GM21526 (cell line): ENCODE data around the gene GUCA2B.

ENCODE experiments used
- ATAC-seq: cut with Tn5 transposase; IDR thresholded peaks from one replicate; pipeline ENCODE4 v1.9.1; 2021; ENCODE audit warnings: moderate library complexity; ENCODE audit not compliant: unreplicated experiment, low FRiP score

The GUCA2B gene

DNA sequence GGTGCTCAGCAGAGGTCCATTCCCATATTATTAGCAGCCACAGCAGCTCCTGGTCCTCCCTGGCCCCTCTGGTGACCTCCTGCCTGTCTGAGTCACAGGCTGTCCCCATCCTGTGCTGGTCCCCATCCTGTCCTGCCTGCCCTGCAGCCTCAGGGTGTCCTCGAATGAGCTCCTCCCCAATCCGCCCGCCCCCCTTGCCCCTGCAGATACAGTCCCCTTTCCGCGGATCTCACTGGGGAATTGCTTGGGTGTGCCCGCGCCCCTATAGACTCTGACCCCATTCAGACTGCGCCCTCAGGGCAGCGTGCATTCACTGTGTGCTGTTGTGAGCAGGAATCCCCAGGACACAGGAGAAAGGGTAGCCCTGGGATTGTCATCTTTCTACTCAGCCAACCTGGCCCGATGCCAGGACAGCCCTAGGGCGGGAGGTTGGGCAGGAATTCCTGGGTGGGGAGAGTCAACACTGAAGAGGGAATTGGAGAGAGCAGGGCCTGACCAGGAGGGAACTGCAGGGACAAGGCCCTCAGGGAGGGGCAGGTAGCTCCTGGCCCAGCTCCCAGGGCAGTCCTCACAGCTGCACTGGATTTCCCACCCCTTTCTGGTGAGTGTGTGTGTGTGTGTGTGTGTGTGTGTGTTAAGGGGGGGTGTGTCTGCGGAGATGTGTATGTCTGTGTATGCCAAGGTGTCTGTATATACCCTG lies 12.5 kb downstream of the GUCA2B start:
- no peak for ATAC-seq

- no peak for ATAC-seq
These were observed 14.6 kb downstream of the GUCA2B start for GRCh38 chr1:42167611-42168390.

DNA sequence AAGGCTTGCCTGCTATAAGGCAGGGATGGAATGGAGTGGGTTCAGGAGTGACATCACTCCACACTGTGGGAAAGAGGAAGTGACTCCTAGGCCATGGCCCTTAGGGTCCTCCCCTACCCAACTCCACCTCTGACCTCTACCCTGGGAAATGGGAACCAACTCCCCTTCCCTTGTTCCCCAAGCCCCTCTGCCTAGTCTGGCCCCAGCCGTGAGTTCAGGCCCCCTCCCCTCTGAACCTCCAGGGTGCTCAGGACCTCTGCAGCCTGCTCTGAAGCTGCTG lies 15.1 kb downstream of the GUCA2B start:
- no peak for ATAC-seq

- ATAC-seq: no peak
These were observed 15.6 kb downstream of the GUCA2B start for GRCh38 chr1:42168763-42169162.

DNA sequence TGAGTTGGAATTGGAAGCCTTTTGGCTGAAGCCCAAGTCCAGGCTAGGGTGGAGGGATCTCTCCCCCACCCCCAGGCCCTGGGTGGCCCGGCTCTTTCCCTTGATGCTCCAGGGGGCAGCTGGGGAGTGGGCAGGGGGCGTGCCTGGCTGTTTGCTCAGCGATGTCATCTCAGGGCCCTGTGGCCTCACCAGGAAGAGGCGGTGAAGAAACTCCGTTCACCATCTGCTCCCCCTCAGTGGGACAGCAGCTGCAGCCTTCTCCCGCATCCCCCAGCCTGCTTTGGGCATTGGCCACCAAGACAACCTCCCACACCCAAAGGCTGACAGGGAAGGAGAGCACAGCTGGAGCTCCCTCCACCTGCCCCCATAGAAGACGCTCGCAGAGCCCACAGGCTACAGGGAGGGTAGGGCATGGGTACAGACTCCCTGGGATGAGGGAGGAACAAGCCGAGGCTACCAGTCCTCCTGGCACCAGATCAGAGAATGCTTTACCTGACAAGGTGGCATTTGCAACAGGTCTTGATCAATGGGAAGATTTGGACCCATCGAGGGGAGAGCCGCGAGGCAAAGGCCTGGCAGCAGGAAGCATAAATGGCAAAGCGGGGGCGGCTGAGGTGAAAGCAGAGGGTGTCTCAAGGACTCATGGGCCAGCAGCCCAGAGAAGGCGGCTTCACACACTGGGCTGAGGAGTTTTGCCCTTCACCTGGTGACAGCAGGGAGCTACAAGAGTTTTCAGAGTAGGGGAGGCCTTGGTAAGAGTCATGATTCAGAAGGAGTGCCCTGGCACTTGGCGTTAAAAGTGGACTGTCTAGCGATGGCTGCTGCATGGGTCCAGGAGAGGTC lies 17.8 kb downstream of the GUCA2B start:
- ATAC-seq: no peak

- ATAC-seq: no peak
These were observed 18.6 kb downstream of the GUCA2B start for GRCh38 chr1:42171679-42172266.

DNA sequence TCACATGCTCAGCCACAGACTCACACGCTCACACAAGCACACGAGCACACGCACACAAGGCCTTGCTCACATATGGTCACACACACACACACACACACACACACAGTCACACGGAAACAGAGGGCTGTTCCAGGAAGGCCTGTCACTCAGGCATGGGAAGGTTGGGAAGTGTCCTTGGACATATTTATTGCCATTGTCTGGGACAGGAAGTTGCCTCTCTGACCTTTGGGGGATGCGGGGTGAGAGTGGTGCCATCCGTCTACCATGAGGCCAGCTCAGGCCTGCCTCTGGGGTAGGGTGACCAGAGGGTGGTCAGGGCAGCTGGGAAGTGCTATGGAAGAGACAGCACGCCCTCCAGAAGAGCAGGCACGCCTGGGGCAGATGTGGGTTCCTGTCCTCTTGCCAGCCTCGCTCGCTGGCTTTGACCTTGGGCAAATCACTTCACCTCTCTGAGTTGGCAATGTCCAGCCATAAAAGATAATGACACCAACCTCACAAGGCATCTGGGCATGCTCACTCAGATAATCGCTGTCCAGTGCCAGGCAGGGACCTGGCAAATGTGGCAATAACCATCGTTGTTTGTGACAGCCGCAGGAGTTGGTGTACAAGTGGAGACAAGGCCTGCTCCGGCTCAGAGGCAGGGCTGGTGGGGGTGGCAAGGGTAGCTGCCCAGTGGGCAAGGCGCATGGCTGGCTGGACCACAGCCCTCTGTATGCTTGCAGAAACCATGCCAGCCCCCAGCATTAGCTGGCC lies 19.3 kb downstream of the GUCA2B start:
- no peak for ATAC-seq

DNA sequence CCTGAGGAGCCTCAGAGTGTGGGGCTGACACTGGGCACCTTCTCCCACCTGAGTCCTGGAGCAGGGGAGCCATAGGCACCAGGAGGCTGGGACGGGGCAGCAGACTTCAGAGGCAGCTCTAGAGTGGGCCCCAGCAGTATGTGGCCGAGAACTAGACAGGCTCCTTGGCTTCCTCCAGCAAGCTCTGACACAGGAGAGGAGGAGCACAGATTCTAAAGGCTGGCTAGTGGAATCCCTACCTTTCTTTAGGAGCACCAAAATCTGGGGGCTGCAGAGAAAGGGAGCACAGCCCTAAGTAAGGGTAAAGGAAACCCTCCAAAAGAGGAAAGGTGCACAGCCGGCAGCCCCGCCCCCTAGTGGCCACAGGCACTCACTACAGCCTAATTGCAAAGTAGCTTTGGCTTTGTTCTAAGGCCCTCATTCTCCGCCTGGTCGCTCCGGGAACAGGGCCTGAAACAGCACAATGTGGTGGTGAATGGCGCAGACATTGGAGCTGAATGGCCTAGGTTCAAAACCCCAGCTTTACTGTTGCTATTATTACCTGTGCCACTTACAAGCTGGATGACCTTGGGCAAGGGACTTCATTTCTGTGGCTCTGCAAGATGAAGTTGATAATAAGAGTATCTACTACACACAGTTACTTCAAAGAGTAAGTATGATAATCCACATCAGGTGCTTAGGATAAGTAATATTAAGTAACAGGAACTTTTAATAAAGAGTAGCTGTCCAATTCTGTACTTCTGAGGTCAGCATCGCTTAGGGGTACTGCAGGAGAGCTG lies 20.1 kb downstream of the GUCA2B start:
- ATAC-seq: no peak

- no peak for ATAC-seq
These were observed 20.9 kb downstream of the GUCA2B start for GRCh38 chr1:42173961-42174735.

GRCh38 chr1:42175314-42176054 lies 22.3 kb downstream of the GUCA2B start:
- no peak for ATAC-seq

DNA sequence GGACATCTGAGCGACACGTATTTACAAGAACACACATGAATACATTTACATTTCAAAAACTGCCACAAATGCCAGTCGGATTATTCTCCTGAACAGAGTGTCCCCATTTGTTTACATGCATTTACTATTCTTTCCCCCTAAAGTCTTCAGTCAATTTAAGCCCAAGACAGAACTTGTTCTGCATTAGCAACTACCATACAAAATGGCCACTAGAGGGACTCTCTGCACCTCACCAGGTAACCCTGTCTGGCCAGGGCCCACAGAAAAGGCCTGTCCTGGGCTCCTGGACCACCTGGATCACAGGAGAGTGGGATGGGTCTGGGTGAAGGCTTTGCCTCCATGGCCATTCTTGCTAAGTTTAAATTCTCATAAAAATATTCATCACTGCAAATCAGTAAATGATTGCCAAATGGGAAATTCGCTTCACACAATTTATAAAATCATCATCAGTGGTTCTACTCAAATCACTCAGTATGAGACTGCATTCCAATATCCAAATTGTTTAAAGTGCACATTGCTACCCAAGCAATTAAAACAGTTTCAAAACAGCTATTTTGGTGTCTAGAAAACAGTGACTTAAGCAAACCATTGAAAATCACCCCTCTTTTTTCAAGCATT lies 23.8 kb downstream of the GUCA2B start:
- ATAC-seq: no peak

GRCh38 chr1:42177541-42177981 lies 24.4 kb downstream of the GUCA2B start:
- ATAC-seq: no peak

DNA sequence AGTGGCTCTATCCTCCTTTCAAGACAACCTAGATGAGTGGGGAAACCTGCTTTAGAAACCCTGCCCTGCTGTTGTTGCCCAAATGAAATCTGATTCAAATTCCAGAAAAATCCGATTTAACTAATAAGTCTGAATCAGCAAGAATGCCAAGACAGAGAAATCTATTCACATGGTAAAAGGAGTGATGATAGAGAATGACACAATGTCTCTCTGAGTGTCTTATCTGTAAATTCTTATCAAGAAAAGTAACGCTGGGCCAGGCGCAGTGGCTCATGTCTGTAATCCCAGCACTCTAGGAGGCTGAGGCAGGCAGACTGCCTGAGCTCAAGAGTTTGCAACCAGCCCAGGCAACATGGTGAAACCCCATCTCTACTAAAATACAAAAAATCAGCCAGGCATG lies 25.0 kb downstream of the GUCA2B start:
- no peak for ATAC-seq

- ATAC-seq: no peak
These were observed 26.1 kb downstream of the GUCA2B start for GRCh38 chr1:42179275-42179674.

DNA sequence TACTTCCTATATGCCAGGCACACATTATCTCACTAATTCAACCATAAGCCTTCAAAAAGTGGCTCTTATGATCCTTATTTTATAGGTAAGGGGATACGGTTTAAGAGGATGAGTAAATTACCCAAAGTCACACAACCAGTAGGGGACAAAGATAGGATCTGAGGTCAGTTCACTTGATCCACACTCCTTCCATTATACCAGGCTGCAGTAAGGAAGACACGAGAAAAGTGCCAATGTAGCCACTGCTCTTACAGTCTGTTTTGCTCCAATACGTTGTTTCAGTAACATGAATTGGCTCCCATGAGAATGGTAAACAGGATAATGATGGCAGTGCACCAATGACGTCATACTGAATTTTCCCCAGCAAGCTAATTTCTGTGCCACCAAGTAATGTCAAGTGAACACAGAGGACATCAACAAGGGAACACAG lies 26.7 kb downstream of the GUCA2B start:
- no peak for ATAC-seq

DNA sequence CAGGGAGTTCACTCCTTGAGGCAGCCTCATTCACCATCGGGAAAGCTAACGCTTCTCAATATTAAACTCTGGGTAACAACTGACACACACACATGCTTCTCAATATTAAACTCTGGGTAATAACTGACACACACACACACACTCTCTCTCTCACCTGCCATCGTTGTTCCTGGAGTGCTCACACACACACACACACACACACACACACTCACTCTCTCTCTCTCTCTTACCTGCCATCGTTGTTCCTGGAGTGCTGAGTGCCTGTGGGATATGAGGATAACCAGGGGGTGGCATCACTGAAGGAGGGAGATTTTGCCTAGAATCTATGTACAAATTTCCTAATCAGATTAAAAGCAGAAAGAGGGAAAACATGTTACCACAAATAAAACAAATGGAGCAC lies 28.5 kb downstream of the GUCA2B start:
- ATAC-seq: no peak

- ATAC-seq: no peak
These were observed 30.2 kb downstream of the GUCA2B start for GRCh38 chr1:42183210-42183956.
